HepG2 (cell line): Measurements from ENCODE around the gene KCNT2. TPM values are rescaled to one million over a fixed set of nuclear protein-coding genes. Genes with fewer than 3 reads are reported as not detected.

ENCODE experiments used
- BRF2 ChIP-seq: sonication (generic); formaldehyde crosslinking; IDR thresholded peaks from 2 replicates; pipeline ENCODE4 v1.8.1; 2022; ENCODE audit warnings: mild to moderate bottlenecking, missing genetic modification reagents
- CEBPB ChIP-seq: IDR thresholded peaks from 2 replicates; pipeline ENCODE4 v1.6.1; 2011; ENCODE audit warnings: low read depth, low read length, improper control_type of control experiment, borderline replicate concordance
- FOXP4 ChIP-seq: sonication (generic); formaldehyde crosslinking; IDR thresholded peaks from 2 replicates; pipeline ENCODE4 v1.4.0; 2020; ENCODE audit warnings: missing genetic modification reagents
- MXD3 ChIP-seq: IDR thresholded peaks from 2 replicates; pipeline ENCODE4 v1.6.1; 2016; ENCODE audit warnings: mild to moderate bottlenecking, missing biosample characterization, missing genetic modification reagents
- NFE2L2 ChIP-seq: fragments of 150-350 bp; IDR thresholded peaks from 2 replicates; pipeline ENCODE4 v1.6.1; 2014; ENCODE audit warnings: low read length
- PAX8 ChIP-seq: sonication (generic); formaldehyde crosslinking; IDR thresholded peaks from 2 replicates; pipeline ENCODE4 v1.8.0; 2022; ENCODE audit warnings: mild to moderate bottlenecking, missing genetic modification reagents, borderline replicate concordance
- RFX1 ChIP-seq: fragments of 450-650 bp; IDR thresholded peaks from 2 replicates; pipeline ENCODE4 v1.6.1; 2017
- SALL1 ChIP-seq: sonication (generic); formaldehyde crosslinking; IDR thresholded peaks from 2 replicates; pipeline ENCODE4 v1.8.0; 2022; ENCODE audit warnings: mild to moderate bottlenecking, missing genetic modification reagents
- SATB2 ChIP-seq: sonication (generic); formaldehyde crosslinking; IDR thresholded peaks from 2 replicates; pipeline ENCODE4 v1.5.0; 2020; ENCODE audit warnings: missing genetic modification reagents
- TEF ChIP-seq: sonication (generic); formaldehyde crosslinking; IDR thresholded peaks from 2 replicates; pipeline ENCODE4 v1.5.0; 2020; ENCODE audit warnings: missing genetic modification reagents
- ZHX1 ChIP-seq: sonication (generic); formaldehyde crosslinking; IDR thresholded peaks from 2 replicates; pipeline ENCODE4 v1.8.1; 2022; ENCODE audit warnings: low read depth, mild to moderate bottlenecking, missing genetic modification reagents
- ZNF329 ChIP-seq: sonication (generic); formaldehyde crosslinking; IDR thresholded peaks from 2 replicates; pipeline ENCODE4 v1.9.0; 2021; ENCODE audit warnings: low read depth, mild to moderate bottlenecking, missing genetic modification reagents
- ZNF468 ChIP-seq: sonication (generic); formaldehyde crosslinking; IDR thresholded peaks from 2 replicates; pipeline ENCODE4 v1.8.0; 2022; ENCODE audit warnings: mild to moderate bottlenecking, moderate library complexity, missing genetic modification reagents
- ZNF709 ChIP-seq: sonication (generic); formaldehyde crosslinking; IDR thresholded peaks from 2 replicates; pipeline ENCODE4 v1.5.0; 2020; ENCODE audit warnings: mild to moderate bottlenecking, missing genetic modification reagents
- ZSCAN12 ChIP-seq: sonication (generic); formaldehyde crosslinking; IDR thresholded peaks from 2 replicates; pipeline ENCODE4 v1.9.0; 2021; ENCODE audit warnings: mild to moderate bottlenecking, missing genetic modification reagents
- polyA plus RNA-seq, 8 experiments: library from polyadenylated mRNA; depleted of rRNA in 3 of 8; stranded (reverse) in 7 of 8; unstranded in 1 of 8; fragments of >200 nt; fragmentation: Illumina TruSeq in 4 of 8; extraction: Trizol in 4 of 8; gene quantifications; 2 replicates each; pipeline versions ENCODE4 v1.2.1 to v1.2.3, GENCODE V29; 2011 to 2016; ENCODE audit warnings: low read depth in 4 of 8, missing spikeins in 1 of 8, mixed read lengths in 1 of 8; ENCODE audit not compliant: insufficient read depth in 1 of 8
- total RNA-seq, 5 experiments: library from RNA; depleted of rRNA; stranded (reverse); fragments of >200 nt; fragmentation: Illumina TruSeq; extraction: Trizol; gene quantifications; 2 replicates each; pipeline ENCODE4 v1.2.3, GENCODE V29; 2016; ENCODE audit warnings: low read depth in 1 of 5
- TF ChIP-seq, protein P1 (sequence below): sonication (generic); formaldehyde crosslinking; conservative IDR thresholded peaks from 2 replicates; pipeline ENCODE4 v1.8.0; 2022; ENCODE audit warnings: missing genetic modification reagents
- TF ChIP-seq, protein P2 (sequence below): sonication (generic); formaldehyde crosslinking; IDR thresholded peaks from 2 replicates; pipeline ENCODE4 v1.9.0; 2021; ENCODE audit warnings: missing genetic modification reagents, borderline replicate concordance
- TF ChIP-seq, protein P3 (sequence below): sonication (generic); formaldehyde crosslinking; IDR thresholded peaks from 2 replicates; pipeline ENCODE4 v1.5.0; 2020; ENCODE audit warnings: missing genetic modification reagents, mild to moderate bottlenecking, borderline replicate concordance

Gene KCNT2
- total and polyA plus RNA-seq, 2 of the 13 experiments (the other 11 are each of a cell fraction or from before 2014, with no cell fraction given) = not detected

- TF ChIP-seq, protein P1, sequence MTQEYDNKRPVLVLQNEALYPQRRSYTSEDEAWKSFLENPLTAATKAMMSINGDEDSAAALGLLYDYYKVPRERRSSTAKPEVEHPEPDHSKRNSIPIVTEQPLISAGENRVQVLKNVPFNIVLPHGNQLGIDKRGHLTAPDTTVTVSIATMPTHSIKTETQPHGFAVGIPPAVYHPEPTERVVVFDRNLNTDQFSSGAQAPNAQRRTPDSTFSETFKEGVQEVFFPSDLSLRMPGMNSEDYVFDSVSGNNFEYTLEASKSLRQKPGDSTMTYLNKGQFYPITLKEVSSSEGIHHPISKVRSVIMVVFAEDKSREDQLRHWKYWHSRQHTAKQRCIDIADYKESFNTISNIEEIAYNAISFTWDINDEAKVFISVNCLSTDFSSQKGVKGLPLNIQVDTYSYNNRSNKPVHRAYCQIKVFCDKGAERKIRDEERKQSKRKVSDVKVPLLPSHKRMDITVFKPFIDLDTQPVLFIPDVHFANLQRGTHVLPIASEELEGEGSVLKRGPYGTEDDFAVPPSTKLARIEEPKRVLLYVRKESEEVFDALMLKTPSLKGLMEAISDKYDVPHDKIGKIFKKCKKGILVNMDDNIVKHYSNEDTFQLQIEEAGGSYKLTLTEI (CRISPR knock-in tag) = no peak
- TF ChIP-seq ZNF329 (CRISPR knock-in tag) (no peak), FOXP4 (CRISPR knock-in tag) (peak; percentile 42; the same call in 1 of the 2 replicates), ZNF709 (CRISPR knock-in tag) (no peak), BRF2 (CRISPR knock-in tag) (no peak), MXD3 (CRISPR knock-in tag) (no peak), TEF (CRISPR knock-in tag) (peak; percentile 97), ZNF468 (CRISPR knock-in tag) (no peak), NFE2L2 (no peak), SATB2 (CRISPR knock-in tag) (no peak), ZSCAN12 (no peak), PAX8 (no peak), RFX1 (no peak), CEBPB (peak; percentile 70; the same call in 1 of the 2 replicates), SALL1 (CRISPR knock-in tag) (no peak), ZHX1 (CRISPR knock-in tag) (no peak)
- TF ChIP-seq, protein P2, sequence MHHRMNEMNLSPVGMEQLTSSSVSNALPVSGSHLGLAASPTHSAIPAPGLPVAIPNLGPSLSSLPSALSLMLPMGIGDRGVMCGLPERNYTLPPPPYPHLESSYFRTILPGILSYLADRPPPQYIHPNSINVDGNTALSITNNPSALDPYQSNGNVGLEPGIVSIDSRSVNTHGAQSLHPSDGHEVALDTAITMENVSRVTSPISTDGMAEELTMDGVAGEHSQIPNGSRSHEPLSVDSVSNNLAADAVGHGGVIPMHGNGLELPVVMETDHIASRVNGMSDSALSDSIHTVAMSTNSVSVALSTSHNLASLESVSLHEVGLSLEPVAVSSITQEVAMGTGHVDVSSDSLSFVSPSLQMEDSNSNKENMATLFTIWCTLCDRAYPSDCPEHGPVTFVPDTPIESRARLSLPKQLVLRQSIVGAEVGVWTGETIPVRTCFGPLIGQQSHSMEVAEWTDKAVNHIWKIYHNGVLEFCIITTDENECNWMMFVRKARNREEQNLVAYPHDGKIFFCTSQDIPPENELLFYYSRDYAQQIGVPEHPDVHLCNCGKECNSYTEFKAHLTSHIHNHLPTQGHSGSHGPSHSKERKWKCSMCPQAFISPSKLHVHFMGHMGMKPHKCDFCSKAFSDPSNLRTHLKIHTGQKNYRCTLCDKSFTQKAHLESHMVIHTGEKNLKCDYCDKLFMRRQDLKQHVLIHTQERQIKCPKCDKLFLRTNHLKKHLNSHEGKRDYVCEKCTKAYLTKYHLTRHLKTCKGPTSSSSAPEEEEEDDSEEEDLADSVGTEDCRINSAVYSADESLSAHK (CRISPR knock-in tag) = no peak
- TF ChIP-seq, protein P3, sequence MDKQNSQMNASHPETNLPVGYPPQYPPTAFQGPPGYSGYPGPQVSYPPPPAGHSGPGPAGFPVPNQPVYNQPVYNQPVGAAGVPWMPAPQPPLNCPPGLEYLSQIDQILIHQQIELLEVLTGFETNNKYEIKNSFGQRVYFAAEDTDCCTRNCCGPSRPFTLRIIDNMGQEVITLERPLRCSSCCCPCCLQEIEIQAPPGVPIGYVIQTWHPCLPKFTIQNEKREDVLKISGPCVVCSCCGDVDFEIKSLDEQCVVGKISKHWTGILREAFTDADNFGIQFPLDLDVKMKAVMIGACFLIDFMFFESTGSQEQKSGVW (CRISPR knock-in tag) = no peak
These were observed 206.8 kb downstream of the KCNT2 start (continued) for GRCh38 chr1:196401452-196401833.
